AG10803 (cell line): ENCODE data around the gene ARFGAP3.

ENCODE experiments used
- DNase-seq: peaks from one replicate; pipeline ENCODE4 v3.0.0; 2010; ENCODE audit warnings: low read depth
- H3K4me3 ChIP-seq: 2 replicates; pipeline ENCODE4 v1.5.1; 2011; ENCODE audit warnings: mild to moderate bottlenecking, low read length, control low read depth
- TF ChIP-seq, protein P1 (sequence below): conservative IDR thresholded peaks from 2 replicates; pipeline ENCODE4 v1.5.1; 2011; ENCODE audit warnings: mild to moderate bottlenecking, low read length, control low read depth, inconsistent platforms

ARFGAP3 gene

DNA sequence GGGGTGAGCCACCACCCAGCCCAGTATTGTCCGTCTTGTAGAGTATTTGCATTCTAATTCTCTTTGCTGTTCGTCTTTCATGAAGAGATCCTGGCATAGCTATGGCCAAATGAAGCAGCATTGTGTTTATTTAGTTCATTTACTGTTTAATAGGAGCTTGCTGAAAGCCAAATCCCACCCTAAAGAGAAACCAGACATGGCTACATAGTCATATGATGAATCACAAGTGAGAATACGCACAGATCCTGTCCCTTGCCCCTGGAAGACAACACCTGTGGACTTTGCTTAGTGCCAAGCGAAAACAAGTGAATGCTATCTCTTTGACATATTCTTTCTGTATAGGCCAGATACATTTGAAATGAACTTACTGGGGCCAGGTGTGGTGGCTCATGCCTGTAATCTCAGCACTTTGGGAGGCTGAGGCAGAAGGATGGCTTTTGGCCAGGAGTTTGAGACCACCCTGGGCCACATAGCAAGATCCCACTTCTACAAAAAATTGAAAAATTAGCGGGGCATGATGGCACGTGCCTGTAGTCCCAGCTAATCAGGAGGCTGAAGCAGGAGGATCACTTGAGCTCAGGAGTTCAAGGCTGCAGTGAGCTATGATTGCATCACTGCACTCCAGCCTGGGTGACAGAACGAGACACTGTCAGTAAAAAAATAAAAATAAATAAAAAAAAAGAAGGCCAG is 5.1 kb upstream of the ARFGAP3 start:
- H3K4me3 ChIP-seq, result no peak overlapping the region
- peak; percentile 25 for DNase-seq
- TF ChIP-seq, protein P1, sequence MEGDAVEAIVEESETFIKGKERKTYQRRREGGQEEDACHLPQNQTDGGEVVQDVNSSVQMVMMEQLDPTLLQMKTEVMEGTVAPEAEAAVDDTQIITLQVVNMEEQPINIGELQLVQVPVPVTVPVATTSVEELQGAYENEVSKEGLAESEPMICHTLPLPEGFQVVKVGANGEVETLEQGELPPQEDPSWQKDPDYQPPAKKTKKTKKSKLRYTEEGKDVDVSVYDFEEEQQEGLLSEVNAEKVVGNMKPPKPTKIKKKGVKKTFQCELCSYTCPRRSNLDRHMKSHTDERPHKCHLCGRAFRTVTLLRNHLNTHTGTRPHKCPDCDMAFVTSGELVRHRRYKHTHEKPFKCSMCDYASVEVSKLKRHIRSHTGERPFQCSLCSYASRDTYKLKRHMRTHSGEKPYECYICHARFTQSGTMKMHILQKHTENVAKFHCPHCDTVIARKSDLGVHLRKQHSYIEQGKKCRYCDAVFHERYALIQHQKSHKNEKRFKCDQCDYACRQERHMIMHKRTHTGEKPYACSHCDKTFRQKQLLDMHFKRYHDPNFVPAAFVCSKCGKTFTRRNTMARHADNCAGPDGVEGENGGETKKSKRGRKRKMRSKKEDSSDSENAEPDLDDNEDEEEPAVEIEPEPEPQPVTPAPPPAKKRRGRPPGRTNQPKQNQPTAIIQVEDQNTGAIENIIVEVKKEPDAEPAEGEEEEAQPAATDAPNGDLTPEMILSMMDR, result no peak

DNA sequence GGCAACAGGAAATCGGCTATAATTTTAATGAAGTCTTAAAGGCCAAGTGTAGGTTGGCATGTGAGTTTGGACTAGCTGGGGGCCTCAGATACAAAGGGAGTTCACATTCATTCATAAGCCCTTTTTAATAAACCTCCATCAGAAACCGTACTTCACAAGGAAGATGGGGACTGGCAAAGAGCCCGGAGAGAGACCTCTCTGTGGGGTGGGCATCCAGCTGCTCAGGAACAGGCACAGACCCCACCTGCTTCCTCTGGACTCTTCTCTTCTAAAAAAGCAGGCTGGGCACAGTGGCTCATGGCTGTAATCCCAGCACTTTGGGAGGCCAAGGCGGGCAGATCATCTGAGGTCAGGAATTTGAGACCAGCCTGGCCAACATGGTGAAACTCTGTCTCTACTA is 3.9 kb upstream of the ARFGAP3 start:
- TF ChIP-seq, protein P1, result no peak
- no peak overlapping the region for H3K4me3 ChIP-seq
- no peak for DNase-seq

DNA sequence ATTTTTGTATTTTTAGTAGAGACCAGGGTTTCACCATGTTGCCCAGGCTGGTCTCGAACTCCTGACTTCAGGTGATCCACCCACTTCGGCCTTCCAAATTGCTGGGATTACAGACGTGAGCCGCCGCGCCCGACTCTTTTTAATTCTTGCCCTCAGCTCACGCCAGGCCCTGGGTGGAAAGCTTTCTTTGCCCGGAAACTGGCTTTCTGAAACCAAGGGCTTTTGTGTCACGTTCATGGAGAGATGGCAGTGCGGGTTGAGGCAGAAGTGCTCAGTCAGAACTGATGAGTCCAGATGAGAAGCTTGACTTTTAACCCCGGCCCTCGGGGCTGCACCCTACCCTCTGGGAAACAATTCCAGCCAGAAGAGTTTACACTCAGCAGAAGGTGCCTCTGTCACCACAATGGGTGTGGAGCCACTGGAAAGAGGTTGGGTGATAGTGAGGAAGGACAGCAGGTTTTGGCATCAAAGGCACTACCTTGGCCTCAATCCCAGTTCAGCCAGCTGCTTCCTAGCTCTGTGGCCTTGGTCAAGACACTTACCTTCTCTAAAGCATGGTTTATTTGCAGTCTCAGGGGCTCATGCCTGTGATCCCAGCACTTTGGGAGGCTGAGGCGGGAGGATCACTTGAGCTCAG is 890 bp upstream of the ARFGAP3 start:
- TF ChIP-seq, protein P1, result no peak
- H3K4me3 ChIP-seq, result no peak overlapping the region
- DNase-seq, result no peak

DNA sequence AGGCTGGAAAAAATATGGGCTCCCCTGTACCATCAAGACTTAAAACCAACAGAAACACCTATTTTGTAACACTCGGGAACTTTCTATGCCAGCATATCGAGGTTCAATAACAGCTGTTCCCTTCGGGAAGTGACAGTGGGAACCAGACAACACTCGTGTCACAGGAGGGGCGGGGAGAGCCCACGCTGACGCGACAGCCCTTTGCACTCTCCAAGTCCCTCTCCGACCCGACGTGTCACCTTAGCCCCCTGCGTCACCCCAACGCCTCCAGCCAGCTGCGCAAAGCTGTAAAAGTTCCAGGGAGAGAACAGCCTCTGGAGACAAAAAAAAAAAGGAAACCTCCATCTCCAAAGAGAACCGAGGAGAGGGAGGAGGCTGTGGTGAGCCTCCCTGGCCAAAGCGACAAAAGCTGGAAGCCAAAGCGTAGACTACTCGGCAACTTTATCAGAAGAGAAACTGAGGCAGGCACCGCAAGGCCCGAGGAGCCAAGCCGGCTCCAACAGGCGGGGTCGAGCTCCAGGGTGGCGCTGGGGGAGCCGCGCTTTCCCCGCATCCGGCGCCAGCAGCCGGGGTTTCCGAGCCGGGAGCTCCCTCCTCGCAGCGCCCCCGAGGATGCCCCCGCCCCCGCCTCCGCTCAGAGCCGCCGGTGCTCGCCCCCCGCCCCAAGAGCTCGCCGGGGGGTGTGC is 751 bp downstream of the ARFGAP3 start:
- H3K4me3 ChIP-seq, result peak overlapping the region; percentile 95
- TF ChIP-seq, protein P1, result no peak
- peak; percentile 37 for DNase-seq

DNA sequence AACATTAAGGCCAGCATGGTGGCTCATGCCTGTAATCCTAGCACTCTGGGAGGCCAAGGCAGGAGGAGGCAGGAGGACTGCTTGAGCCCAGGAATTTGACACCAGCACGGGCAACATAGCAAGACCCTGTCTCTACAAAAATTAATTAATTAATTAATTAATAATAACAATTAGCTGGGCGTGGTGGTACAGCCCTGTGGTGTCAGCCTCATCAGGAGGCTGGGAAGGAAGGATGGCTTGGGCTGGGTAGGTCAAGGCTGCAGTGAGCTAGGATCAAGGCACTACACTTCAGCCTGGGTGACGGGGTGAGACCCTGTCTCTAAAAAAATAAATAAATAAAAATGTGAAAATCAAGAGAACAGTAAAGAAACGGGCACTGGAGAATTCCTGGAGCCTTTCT is 1.4 kb downstream of the ARFGAP3 start:
- no peak for DNase-seq
- TF ChIP-seq, protein P1, result no peak
- H3K4me3 ChIP-seq, result peak overlapping the region; percentile 95

DNA sequence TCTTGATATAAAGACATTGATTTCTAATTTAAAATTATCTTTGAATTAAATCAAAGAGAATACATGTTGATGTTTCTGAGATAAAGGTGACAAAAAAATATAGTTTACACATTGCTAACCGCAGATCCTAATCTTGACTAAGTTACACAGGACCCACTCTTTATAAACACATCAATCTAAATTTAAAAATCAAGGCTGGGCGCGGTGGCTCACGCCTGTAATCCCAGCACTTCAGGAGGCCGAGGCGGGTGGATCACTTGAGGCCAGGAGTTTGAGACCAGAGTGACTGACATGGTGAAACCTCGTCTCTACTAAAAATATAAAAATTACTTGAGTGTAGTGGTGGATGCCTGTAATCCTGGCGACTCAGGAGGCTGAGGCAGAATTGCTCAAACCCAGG is 1.9 kb downstream of the ARFGAP3 start:
- DNase-seq, result no peak
- H3K4me3 ChIP-seq, result peak overlapping the region; percentile 95
- TF ChIP-seq, protein P1, result no peak
